ENCODE results near the gene ZHX3. TPM values are rescaled to one million over a fixed set of nuclear protein-coding genes. Genes with fewer than 3 reads are reported as not detected.

ZHX3 gene
- total RNA-seq, 1 donor from 2014 or later: 53.3 TPM

- Histone ChIP-seq H3K36me3 (peaks cover 16 to 48% of the 10 kb centered on the region in 2 donors), H3K27me3 (no peaks in the 10 kb centered on the region), H3K27ac (no peak overlapping the region), H3K4me3 (no peak overlapping the region), H3K9me3 (peaks cover 9 to 17% of the 10 kb centered on the region in 2 donors), H3K4me1 (no peaks in the 10 kb centered on the region)
- TF ChIP-seq CTCF (IDR thresholded peaks at IDR 0.05): no peak
- intact Hi-C loops (cut with DNase I): no loop called here
- no peak for DNase-seq (ENCODE audit: low spot score in 2 of 2)
Measured at GRCh38 chr20:41201760-41202159, 115.8 kb downstream of the ZHX3 start.

DNA sequence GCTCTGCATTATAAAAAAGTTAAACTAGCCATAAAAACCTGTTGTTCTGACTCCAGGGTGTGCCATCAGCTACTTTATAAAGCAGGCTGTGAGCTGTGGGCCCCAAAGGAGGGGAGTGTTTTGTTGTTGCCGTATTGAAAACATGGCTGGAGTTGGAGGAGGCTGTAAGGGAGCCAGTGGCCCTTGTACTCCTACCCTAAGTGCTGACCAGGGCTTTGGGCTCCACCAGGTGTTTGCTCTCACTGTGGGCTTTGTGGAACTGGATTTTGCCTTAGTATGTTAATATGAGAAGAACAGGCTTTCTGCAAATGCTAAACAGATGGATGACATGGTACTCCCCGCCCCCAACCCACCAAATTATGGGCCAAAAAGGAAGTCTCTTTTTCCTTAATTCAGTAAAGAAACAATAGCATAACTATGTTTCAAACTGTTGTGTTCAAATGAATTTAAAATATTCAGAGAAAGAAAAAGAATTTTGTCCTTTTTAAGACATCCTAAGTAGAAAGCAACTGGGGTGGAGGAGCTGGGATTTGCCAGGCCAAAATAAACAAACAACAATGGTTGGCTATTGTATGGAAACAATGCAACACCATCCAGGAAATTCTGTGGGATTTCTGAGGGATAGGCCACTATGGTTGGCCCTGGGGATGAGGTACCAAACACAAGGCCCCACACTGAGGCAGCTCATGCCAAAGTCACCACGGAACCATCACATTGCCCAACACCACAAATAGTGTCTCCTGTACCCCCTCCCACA lies 116.9 kb downstream of the ZHX3 start:
- Histone ChIP-seq H3K36me3 (peaks cover 16 to 48% of the 10 kb centered on the region in 2 donors), H3K4me1 (no peaks in the 10 kb centered on the region), H3K9me3 (peaks cover 9 to 17% of the 10 kb centered on the region in 2 donors), H3K27me3 (no peaks in the 10 kb centered on the region), H3K27ac (no peak overlapping the region), H3K4me3 (no peak overlapping the region)
- TF ChIP-seq CTCF (IDR thresholded peaks at IDR 0.05): no peak
- intact Hi-C loops (cut with DNase I): no loop called here
- DNase-seq (ENCODE audit: low spot score in 2 of 2): no peak

DNA sequence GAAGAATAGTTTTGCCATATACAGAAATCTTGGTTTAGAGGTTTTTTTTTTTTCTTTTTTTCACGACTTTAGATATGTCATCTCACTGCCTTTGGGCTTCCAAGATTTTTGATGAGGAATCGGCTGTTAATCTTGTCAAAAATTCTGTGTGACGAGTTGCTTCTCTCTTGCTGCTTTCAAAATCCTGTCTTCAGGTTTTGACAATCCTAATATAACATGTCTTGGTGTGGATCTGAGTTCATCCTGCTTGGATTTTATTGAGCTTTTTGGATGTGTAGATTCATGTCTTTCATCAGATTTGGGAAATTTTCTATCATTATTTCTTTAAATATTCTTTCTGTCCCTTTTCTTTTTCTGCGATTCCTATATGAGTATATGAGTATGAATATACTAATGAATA lies 119.1 kb downstream of the ZHX3 start:
- H3K4me3 ChIP-seq: no peak overlapping the region
- no peak for DNase-seq (ENCODE audit: low spot score in 2 of 2)
- peaks cover 7 to 35% of the 10 kb centered on the region in 2 donors for H3K36me3 ChIP-seq
- TF ChIP-seq CTCF (IDR thresholded peaks at IDR 0.05): no peak
- peaks cover 9 to 24% of the 10 kb centered on the region in 2 donors for H3K9me3 ChIP-seq
- H3K27ac ChIP-seq: no peak overlapping the region
- intact Hi-C loops (cut with DNase I): no loop called here
- H3K27me3 ChIP-seq: no peaks in the 10 kb centered on the region
- H3K4me1 ChIP-seq: no peaks in the 10 kb centered on the region

DNA sequence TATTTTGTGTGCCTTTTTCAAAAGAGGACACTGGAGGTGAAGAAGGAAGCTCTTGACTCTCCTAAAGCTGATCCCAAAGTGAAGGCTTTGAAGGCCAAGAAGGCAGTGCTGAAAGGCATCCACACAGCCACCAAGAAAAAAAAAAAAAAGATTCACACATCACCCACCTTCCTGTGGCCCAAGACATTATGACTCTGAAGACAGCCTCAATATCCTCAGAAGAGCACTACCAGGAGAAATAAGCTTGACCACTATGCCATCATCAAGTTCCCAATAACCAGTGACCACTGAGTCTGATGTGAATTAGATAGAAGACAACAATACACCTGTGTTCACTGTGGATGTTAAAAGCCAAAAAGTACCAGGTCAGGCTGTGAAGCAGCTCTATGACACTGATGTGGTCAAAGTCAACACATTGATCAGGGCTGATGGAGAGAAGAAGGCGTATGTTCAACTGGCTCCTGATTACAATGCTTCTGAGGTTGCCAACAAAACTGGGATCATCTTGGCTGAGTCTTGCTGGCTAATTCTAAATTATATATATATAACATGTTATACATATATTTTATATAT lies 120.8 kb downstream of the ZHX3 start:
- Histone ChIP-seq H3K4me3 (no peak overlapping the region), H3K36me3 (peaks cover 9 to 26% of the 10 kb centered on the region in 2 donors), H3K27ac (no peak overlapping the region), H3K27me3 (no peaks in the 10 kb centered on the region), H3K4me1 (no peaks in the 10 kb centered on the region), H3K9me3 (peaks cover 9 to 27% of the 10 kb centered on the region in 2 donors)
- intact Hi-C loops (cut with DNase I): no loop called here
- DNase-seq (ENCODE audit: low spot score in 2 of 2): no peak
- no peak for TF ChIP-seq CTCF (IDR thresholded peaks at IDR 0.05)

DNA sequence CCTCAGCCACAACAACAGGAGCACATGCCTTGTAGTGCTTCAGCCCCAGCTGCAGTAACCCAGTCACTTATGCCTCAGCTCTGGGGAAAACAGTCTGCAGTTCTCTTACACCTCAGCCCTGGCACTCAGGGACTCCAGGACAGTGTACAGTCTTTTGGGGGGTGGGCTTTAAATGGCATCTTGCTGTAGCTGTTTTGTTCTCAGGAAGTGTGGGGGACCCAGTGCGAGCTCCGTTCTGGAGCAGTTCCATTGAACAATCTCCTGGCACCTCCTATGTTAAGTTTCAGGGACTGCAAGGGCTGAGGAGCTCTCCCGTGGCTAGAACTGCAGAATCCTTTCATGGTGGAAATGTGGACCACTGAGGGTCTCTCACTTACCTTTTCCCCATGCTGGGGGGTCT lies 125.0 kb downstream of the ZHX3 start:
- Histone ChIP-seq H3K4me3 (no peak overlapping the region), H3K4me1 (no peaks in the 10 kb centered on the region), H3K27me3 (no peaks in the 10 kb centered on the region), H3K36me3 (peaks cover 8 to 9% of the 10 kb centered on the region in 2 donors), H3K27ac (no peak overlapping the region), H3K9me3 (peaks cover 0 to 31% of the 10 kb centered on the region in 2 donors)
- intact Hi-C loops (cut with DNase I): no loop called here
- TF ChIP-seq CTCF (IDR thresholded peaks at IDR 0.05): no peak
- DNase-seq (ENCODE audit: low spot score in 2 of 2): no peak
